Measurements from ENCODE around the gene ZBTB7A. TPM values are rescaled to one million over a fixed set of nuclear protein-coding genes. Genes with fewer than 3 reads are reported as not detected.

Gene ZBTB7A
- total RNA-seq, 3 donors from 2014 or later, result 29.0 to 38.7 (median 29.8) TPM

- H3K9me3 ChIP-seq, result no peaks in the 10 kb centered on the region
- H3K4me1 ChIP-seq, result no peaks in the 10 kb centered on the region
- no peak overlapping the region for H3K4me3 ChIP-seq
- H3K36me3 ChIP-seq, result peaks cover 12% of the 10 kb centered on the region
- intact Hi-C loops (cut with DNase I; ENCODE audit: low total_unique reads), result no loop called here
- H3K27me3 ChIP-seq, result no peaks in the 10 kb centered on the region
- TF ChIP-seq POLR2A (IDR thresholded peaks at IDR 0.05) (no peak), CTCF (IDR thresholded peaks at IDR 0.05) (no peak), POLR2AphosphoS5 (IDR thresholded peaks at IDR 0.05) (no peak)
- no peak for DNase-seq (ENCODE audit: low spot score in 2 of 2)
- H3K27ac ChIP-seq, result no peak overlapping the region
These were observed 32.4 kb downstream of the ZBTB7A start for GRCh38 chr19:4034048-4035017.

DNA sequence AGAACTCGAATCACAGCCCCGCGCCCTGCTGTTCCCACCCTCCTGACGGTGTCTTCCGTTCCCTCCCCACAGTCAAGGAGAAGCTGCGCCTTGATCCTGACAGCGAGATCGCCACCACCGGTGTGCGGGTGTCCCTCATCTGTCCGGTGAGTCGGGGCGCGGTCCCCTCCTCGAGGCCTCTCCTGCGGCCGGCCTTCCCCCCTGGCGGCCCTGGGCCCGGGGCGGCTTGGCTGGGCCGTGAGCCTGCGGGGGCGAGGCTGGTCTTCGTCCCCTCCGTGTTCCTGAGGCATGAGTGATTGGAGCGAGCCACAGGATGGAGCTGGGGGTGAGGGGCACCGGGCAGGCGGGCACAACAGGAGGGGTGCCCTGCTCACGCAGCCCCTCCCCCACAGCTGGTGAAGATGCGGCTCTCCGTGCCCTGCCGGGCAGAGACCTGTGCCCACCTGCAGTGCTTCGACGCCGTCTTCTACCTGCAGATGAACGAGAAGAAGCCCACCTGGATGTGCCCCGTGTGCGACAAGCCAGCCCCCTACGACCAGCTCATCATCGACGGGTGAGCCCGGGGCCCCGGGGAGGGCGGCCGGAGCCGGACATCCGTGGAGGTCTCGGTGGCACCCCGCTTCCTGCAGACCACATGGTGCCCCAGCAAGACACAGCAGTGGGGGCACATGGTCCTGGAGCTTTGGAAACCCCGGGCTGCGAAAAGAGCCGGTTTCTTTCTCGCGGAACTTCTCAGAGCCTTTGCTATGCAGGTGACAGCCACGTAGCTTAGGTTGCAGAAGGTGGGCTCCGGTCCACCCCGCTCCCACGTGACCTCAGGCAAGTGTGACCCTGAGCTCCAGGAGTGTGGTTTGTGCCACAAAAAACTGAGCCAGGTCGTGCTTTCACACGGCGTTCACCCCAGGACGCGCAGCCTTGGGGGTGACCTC lies 33.4 kb downstream of the ZBTB7A start:
- Histone ChIP-seq H3K9me3 (no peaks in the 10 kb centered on the region), H3K4me1 (no peaks in the 10 kb centered on the region), H3K36me3 (peaks cover 12% of the 10 kb centered on the region), H3K27me3 (no peaks in the 10 kb centered on the region), H3K27ac (no peak overlapping the region), H3K4me3 (no peak overlapping the region)
- intact Hi-C loops (cut with DNase I; ENCODE audit: low total_unique reads), result no loop called here
- TF ChIP-seq CTCF (IDR thresholded peaks at IDR 0.05) (no peak), POLR2A (IDR thresholded peaks at IDR 0.05) (no peak), POLR2AphosphoS5 (IDR thresholded peaks at IDR 0.05) (no peak)
- DNase-seq (ENCODE audit: low spot score in 2 of 2), result no peak

DNA sequence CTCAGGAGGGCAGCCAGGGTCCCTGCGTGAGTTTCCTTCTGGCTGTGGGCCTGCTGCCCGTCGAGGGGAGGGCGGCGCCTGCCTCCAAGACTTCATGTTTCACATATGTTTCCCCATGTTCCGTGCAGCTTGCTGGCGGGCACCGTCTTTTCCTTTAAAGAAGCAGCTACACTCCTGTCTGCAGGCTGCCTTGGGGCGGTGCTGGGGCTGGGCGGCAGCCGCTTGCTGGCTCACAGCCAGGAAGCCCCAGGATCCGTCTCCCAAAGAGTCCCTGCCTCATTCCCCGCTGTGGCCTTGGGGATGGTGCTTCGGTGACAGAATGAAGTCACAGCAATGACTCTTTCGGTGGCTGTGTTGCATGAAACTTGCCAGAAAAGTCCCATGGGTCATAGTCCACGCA lies 34.3 kb downstream of the ZBTB7A start:
- peaks cover 12% of the 10 kb centered on the region for H3K36me3 ChIP-seq
- H3K9me3 ChIP-seq, result no peaks in the 10 kb centered on the region
- no peak overlapping the region for H3K4me3 ChIP-seq
- H3K27me3 ChIP-seq, result no peaks in the 10 kb centered on the region
- no peak for TF ChIP-seq POLR2A (IDR thresholded peaks at IDR 0.05)
- TF ChIP-seq CTCF (IDR thresholded peaks at IDR 0.05), result no peak
- no peak for TF ChIP-seq POLR2AphosphoS5 (IDR thresholded peaks at IDR 0.05)
- intact Hi-C loops (cut with DNase I; ENCODE audit: low total_unique reads), result no loop called here
- no peak for DNase-seq (ENCODE audit: low spot score in 2 of 2)
- no peak overlapping the region for H3K27ac ChIP-seq
- H3K4me1 ChIP-seq, result no peaks in the 10 kb centered on the region

- DNase-seq (ENCODE audit: low spot score in 2 of 2), result no peak
- Histone ChIP-seq H3K36me3 (peaks cover 12% of the 10 kb centered on the region), H3K27ac (no peak overlapping the region), H3K9me3 (no peaks in the 10 kb centered on the region), H3K4me3 (no peak overlapping the region), H3K27me3 (no peaks in the 10 kb centered on the region), H3K4me1 (no peaks in the 10 kb centered on the region)
- no peak for TF ChIP-seq POLR2AphosphoS5 (IDR thresholded peaks at IDR 0.05)
- no peak for TF ChIP-seq POLR2A (IDR thresholded peaks at IDR 0.05)
- TF ChIP-seq CTCF (IDR thresholded peaks at IDR 0.05), result no peak
- intact Hi-C loops (cut with DNase I; ENCODE audit: low total_unique reads), result no loop called here
These were observed 35.3 kb downstream of the ZBTB7A start for GRCh38 chr19:4031420-4031819.
